A673 (cell line): ENCODE measurements around the gene KRT17.

Source experiments
- EZH2 ChIP-seq: fragments of 200-600 bp; sonication (generic); IDR thresholded peaks from 2 replicates; pipeline ENCODE4 v1.6.1; 2017; ENCODE audit warnings: borderline replicate concordance, low read depth, mild to moderate bottlenecking, mixed read lengths, antibody characterized with exemption, low read length; ENCODE audit not compliant: poor library complexity, severe bottlenecking
- TF ChIP-seq, protein P1 (sequence below): fragments of 300-800, 200-600 bp; sonication (generic); conservative IDR thresholded peaks from 2 replicates; pipeline ENCODE4 v1.5.1; 2017; ENCODE audit warnings: low read depth, mild to moderate bottlenecking, antibody characterized with exemption, low read length, moderate library complexity, mixed read lengths

DNA sequence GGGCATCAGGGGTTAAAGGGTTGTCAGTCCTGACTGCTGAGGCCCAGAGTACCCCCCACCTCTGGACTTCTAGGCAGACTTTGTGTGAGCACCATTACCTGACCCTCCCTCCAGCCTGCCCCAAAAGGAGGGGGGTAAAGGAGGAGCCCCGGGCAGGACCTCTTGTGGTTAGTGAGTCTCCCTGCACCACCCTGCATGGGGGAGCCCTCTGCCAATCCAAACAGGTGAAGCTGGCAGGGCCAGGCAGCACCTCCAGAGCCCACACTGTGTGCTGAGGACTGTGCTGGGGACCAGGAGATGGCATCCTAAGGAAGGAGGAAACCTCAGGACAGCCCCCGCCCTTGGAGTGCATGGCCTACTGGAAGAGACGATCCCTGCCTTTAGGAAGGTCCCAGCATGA, 35.1 kb downstream of the KRT17 start:
- TF ChIP-seq EZH2 = no peak
- TF ChIP-seq, protein P1, sequence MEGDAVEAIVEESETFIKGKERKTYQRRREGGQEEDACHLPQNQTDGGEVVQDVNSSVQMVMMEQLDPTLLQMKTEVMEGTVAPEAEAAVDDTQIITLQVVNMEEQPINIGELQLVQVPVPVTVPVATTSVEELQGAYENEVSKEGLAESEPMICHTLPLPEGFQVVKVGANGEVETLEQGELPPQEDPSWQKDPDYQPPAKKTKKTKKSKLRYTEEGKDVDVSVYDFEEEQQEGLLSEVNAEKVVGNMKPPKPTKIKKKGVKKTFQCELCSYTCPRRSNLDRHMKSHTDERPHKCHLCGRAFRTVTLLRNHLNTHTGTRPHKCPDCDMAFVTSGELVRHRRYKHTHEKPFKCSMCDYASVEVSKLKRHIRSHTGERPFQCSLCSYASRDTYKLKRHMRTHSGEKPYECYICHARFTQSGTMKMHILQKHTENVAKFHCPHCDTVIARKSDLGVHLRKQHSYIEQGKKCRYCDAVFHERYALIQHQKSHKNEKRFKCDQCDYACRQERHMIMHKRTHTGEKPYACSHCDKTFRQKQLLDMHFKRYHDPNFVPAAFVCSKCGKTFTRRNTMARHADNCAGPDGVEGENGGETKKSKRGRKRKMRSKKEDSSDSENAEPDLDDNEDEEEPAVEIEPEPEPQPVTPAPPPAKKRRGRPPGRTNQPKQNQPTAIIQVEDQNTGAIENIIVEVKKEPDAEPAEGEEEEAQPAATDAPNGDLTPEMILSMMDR = no peak
